Central memory CD4-positive, alpha-beta T cell (primary cell): ENCODE data around the gene ATP2C2.
"Not testable (repeated sequence)": the region's sequence is repeated elsewhere in the genome, so short reads cannot be mapped to it uniquely, and the experiment has no call there.

ENCODE experiments used
- DNase-seq: peaks from one replicate; pipeline ENCODE4 v3.0.0; 2022

The ATP2C2 gene

GRCh38 chr16:84421938-84422220, 53.5 kb downstream of the ATP2C2 start:
- no peak for DNase-seq

- DNase-seq, result no peak
Observed at GRCh38 chr16:84423416-84423837, 55.1 kb downstream of the ATP2C2 start.

- no peak for DNase-seq
Observed at GRCh38 chr16:84425696-84426095, 57.4 kb downstream of the ATP2C2 start.

GRCh38 chr16:84426804-84427203, 58.5 kb downstream of the ATP2C2 start:
- no peak for DNase-seq

- DNase-seq, result no peak
Observed at GRCh38 chr16:84427553-84427952, 59.2 kb downstream of the ATP2C2 start.

- no peak for DNase-seq
Observed at GRCh38 chr16:84430860-84431259, 62.5 kb downstream of the ATP2C2 start.

- DNase-seq, result no peak
Observed at GRCh38 chr16:84434800-84435199, 66.5 kb downstream of the ATP2C2 start.

- no peak for DNase-seq
Observed at GRCh38 chr16:84436196-84436595, 67.9 kb downstream of the ATP2C2 start.

GRCh38 chr16:84438971-84439696, 70.8 kb downstream of the ATP2C2 start:
- DNase-seq, result no peak

- DNase-seq, result no peak
Observed at GRCh38 chr16:84442416-84443145, 74.2 kb downstream of the ATP2C2 start.

GRCh38 chr16:84443166-84443802, 74.9 kb downstream of the ATP2C2 start:
- no peak for DNase-seq

- DNase-seq, result no peak
Observed at GRCh38 chr16:84444476-84444875, 76.1 kb downstream of the ATP2C2 start.

GRCh38 chr16:84446084-84446483, 77.7 kb downstream of the ATP2C2 start:
- DNase-seq, result no peak

GRCh38 chr16:84446596-84447392, 78.5 kb downstream of the ATP2C2 start:
- no peak for DNase-seq

- DNase-seq, result no peak
Observed at GRCh38 chr16:84448444-84448843, 80.1 kb downstream of the ATP2C2 start.

GRCh38 chr16:84449156-84450140, 81.1 kb downstream of the ATP2C2 start:
- no peak for DNase-seq

- DNase-seq, result no peak
Observed at GRCh38 chr16:84450176-84450865, 82.0 kb downstream of the ATP2C2 start.

GRCh38 chr16:84451010-84451676, 82.8 kb downstream of the ATP2C2 start:
- DNase-seq, result not testable (repeated sequence)

- no peak for DNase-seq
Observed at GRCh38 chr16:84451781-84452180, 83.4 kb downstream of the ATP2C2 start.

GRCh38 chr16:84453061-84453752, 84.9 kb downstream of the ATP2C2 start:
- no peak for DNase-seq
